ENCODE measurements around the gene BMAL1. TPM values are rescaled to one million over a fixed set of nuclear protein-coding genes. Genes with fewer than 3 reads are reported as not detected.
"Not testable (repeated sequence)": the region's sequence is repeated elsewhere in the genome, so short reads cannot be mapped to it uniquely, and the experiment has no call there.

Gene BMAL1
- 10.0 TPM for polyA plus RNA-seq (2013, experiment 1 of 2; ENCODE audit: insufficient read length)
- polyA plus RNA-seq (2013, experiment 2 of 2; ENCODE audit: insufficient read length): 8.6 TPM

- peak; percentile 15 for DNase-seq
Observed at GRCh38 chr11:13277768-13278608, at the start of gene BMAL1. TSS of gene BMAL1 (plus strand) at chr11:13277790. CDS start at chr11:13354309, 76,519 bp downstream.

DNA sequence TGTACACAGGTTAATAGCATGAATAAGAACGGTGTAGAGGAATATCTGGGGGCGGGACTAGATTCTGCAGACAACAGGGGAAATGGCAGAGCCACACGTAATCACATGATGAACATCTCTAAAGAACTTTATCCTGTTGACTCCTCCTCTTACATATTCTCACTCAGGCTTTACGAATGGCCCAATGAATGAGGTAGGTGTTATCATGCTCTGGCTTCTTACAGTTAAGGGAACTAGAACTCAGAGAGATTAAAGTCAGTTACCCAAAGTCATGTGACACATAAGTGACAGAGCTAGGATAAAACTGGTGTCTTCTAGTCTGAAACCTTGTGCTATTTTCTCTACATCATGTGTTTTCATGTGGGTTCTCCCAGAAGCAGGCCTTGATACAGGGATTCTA lies 49.0 kb upstream of the BMAL1 start:
- DNase-seq: no peak

DNA sequence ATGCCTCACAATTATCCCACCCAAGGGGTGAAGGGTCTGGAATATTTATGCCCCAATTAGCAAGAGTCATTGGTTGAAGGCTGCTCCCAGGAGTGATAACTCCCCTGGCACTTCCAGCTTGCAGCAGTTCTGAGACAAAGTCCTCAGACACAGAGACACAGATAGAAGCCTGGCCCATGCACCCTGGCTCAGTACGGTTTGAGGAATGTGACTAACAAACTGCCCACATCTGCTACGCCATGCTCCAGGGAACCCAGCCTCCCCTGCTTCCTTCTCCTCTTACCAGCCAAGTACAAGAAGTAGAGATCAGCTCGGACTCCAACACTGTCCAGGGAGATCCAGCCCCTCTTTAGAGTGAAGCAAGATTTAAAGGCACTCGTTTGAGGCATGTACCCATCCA lies 48.5 kb upstream of the BMAL1 start:
- DNase-seq: no peak

DNA sequence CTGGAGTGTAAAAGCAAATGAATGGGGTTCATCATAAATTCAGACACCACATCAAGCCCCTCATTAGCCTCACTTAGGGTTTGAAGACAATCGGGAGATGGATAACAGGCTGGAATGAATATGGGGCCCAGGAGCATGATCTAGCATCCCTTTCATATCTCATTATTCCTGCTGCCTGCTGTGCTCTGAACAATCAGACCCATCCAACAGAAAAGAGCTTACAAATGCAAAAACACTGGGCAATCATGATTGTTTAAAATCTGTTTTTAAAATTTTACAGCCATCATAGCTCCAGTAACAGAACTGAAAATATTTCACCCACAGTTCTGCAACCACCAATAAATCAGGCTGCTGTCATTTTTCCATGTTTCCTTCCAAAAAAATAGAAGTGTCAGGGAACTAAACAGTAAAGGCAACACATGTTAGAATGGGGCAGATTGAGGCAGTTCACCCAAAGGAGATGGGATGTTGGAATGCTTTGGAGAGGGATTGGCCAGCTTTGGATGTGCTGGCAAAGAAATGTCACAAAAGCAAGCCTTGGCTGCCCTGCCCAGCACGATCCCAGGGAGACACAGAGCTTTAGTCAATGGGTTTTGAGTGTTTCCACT lies 47.8 kb upstream of the BMAL1 start:
- peak; percentile 33 for DNase-seq

- DNase-seq: no peak
Observed at GRCh38 chr11:13233173-13233745, 44.3 kb upstream of the BMAL1 start.

DNA sequence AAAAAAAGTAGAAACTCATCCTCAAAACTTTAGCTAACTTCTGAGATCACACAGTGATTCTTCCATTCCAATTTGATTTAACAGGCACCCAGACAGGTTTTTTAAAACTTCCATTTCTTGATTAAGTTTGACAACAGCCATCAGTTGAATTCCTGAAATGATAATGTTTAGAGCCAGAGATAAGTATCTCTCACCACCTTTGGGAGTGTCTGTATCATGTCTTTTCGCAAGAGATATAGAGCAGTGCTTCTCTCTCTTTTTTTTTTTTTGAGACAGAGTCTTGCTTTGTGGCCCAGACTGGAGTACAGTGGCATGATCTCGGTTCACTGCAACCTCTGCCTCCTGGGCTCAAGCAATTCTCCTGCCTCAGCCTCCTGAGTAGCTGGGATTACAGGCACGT lies 41.7 kb upstream of the BMAL1 start:
- DNase-seq: no peak

DNA sequence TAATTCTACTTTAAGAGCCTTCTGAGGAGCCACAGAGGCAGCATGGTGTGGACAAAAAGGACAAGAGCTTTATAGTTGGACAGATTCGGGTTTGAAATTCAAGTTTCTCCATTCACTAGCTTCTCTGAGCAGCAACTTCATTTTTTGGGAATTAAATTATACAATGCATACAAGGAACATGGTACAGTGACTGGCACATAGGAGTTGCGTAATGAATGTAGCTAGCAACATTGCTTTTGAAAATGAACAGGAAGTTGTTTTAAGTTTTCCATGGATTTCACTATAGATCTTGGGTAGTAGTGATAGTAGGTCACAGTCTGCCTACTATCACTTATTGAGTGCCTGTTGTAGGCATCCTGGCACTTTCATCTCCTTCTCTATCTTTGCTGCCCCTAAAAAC lies 41.0 kb upstream of the BMAL1 start:
- DNase-seq: no peak

- DNase-seq: no peak
Observed at GRCh38 chr11:13237761-13238160, 39.8 kb upstream of the BMAL1 start.

- peak; percentile 55 for DNase-seq
Observed at GRCh38 chr11:13238879-13239514, 38.6 kb upstream of the BMAL1 start.

GRCh38 chr11:13242564-13242963 lies 35.0 kb upstream of the BMAL1 start:
- no peak for DNase-seq

DNA sequence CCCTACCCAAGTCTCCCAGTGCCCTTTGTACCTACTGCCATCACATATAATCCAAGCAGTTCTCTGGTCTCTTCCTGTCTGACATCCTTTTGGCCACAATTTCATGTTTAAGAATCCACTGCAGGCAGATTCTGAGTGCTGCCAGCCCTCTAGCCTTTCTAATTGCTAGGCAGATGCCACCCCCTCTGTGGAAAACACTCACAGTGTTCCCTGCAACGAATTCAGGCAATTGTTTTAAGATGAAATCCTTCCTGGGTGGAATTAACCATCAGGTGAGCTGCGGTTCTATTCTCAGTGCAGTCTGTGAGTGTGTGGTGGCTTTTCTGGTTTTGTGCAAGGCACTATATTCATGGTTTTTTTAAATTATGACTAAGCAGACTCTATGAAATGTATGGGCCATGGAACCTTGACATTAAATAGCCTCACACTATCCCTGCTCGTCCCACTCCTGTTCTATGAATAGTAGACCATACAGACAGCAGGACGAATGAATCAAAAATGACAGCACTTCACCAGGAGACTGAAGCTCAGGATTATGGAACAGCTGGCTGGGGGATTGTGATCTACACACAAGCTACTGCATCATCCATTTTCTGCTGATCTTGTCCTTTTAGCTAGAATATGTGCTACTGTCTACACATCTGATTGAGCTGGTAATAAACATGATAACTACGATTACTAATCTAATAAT lies 29.8 kb upstream of the BMAL1 start:
- DNase-seq: no peak

DNA sequence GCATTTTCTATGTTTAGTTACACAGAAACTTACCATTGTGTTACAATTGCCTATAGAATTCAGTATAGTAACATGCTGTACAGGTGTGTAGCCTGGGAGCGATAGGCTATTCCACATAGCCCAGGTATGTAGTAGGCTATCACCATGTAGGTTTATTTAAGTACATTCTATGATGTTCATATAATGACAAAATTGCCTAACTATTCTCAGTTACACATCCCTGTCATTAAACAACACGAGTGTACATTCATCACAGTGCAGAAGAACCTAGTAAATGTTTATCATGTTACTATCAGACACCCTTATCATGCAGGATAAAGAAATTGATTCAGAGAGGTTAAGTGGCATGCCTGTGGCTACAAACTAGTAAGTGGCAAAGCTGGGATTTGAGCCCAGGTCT lies 28.4 kb upstream of the BMAL1 start:
- DNase-seq: no peak

- DNase-seq: peak; percentile 35
Observed at GRCh38 chr11:13249992-13250391, 27.6 kb upstream of the BMAL1 start.

- DNase-seq: no peak
Observed at GRCh38 chr11:13251966-13252365, 25.6 kb upstream of the BMAL1 start.

DNA sequence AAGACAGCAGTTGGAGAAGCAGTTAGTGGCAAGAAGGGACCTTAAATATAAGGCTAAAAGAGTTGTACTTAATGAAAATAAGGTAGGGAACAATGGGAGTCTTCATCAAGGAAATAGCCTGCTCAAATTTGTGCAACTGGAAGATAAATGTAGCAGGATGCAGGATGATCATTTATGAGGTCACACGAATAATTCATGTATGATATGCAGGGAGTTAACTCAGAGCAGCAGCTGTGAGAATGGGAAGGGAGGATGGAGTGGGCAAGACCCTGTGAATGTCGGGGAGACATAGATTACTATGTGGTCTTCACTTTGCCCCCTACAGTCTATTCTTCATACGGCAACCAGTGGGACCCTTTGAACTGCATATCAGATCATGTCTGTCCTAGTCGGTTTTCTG lies 25.2 kb upstream of the BMAL1 start:
- DNase-seq: no peak

DNA sequence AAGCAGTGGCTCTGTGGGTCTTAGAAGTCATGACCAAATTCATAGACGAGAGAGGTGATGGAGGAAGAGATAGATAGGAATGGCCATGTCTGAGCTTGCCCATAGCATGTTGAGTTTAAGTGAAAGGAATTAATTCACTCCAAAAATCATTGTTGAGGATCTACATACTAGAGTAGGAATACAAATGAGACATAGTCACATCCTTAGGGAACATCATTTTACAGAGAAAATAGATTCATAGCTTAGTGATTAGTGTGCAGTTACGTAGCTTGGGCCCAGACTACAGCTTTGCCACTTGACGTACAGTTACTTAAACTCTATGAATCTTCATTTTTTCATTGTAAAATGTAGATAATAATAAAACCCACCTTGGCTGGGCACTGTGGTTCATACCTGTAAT lies 21.4 kb upstream of the BMAL1 start:
- DNase-seq: no peak

- DNase-seq: not testable (repeated sequence)
Observed at GRCh38 chr11:13258061-13258460, 19.5 kb upstream of the BMAL1 start.

DNA sequence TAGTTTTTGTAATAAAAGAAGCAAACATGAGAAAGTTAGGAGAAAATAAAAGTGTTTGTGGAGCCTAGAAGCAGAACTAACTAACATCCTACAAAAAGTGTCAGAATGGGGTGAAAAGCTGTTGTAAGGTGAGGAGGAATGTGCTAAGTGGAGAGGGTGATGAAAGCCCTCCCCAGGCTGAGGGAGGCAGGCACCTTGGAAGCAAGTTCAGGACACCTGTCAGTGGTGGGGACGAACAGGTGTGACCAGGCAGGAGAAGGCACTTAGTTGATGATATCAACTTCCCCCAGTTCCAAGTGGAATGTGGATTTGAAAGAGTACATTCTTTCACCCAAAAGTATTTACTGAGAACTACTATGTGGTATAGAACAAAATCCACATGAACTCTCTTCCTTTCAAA lies 18.7 kb upstream of the BMAL1 start:
- DNase-seq: no peak

DNA sequence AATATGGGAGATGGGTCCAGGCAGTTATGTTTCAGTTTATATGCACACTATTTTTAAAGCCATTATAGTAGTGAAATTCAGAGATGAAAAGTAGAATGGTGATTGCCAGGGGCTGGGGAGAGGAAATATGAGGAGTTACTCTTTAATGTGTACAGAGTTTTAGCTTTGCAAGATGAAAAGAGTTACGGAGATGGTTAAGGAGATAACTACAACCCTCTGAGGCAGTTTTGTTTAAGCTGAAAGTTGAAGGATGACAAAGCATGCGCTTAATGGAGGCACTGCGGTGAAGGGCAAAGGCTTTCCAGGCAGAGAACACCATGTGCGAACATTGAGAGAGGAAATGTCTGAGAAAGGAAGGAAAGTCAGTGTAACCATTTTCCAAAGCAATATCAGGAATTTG lies 18.2 kb upstream of the BMAL1 start:
- DNase-seq: no peak

DNA sequence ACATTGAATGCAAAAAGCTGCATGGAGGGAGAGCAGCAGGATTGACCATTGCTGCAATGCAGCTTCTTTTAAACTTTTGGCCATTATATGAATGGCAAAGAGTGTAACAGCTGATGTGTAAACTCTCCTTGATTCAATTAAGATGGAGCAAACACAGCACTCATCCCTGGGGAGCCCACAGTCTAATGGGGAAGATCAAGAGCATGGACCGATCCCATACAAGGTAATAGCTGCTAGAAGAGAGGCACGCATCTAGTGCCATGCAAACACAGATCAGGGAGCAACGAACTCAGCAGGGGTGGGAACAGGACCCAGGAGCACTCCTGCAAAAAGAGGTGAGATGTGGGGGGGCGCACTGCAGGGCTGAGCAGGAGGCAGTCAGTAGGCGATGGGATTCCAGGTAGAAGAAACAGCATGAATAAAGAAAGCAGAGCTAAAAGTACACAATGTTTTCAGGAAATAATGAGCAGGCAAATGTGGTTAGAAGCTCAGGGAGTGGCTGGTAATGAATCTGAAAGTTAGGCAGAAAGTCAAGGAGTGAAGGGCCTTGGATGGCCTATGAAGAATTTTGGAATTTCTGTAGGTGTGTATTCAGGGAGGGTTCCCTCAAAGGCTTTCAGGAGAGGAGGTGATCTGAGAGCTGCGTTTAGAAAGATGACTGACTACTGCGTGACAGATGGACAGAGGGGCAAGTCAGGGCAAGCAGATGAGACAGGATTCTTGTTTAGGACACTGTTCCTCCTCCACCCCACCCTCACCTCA lies 17.2 kb upstream of the BMAL1 start:
- no peak for DNase-seq

- DNase-seq: peak; percentile 38
Observed at GRCh38 chr11:13260963-13261588, 16.5 kb upstream of the BMAL1 start.

All from fibroblast of skin of scalp (primary cell).